DND-41 (cell line): ENCODE measurements around the gene POR.

Source experiments
- EZH2 ChIP-seq: IDR thresholded peaks from 3 replicates; pipeline ENCODE4 v1.6.1; 2012; ENCODE audit warnings: borderline replicate concordance, low read depth, mild to moderate bottlenecking, moderate library complexity, low read length, inconsistent platforms; ENCODE audit not compliant: severe bottlenecking
- TF ChIP-seq, protein P1 (sequence below): IDR thresholded peaks from 2 replicates; pipeline ENCODE4 v1.5.1; 2012; ENCODE audit warnings: borderline replicate concordance, low read length, moderate library complexity, mild to moderate bottlenecking; ENCODE audit not compliant: poor library complexity, severe bottlenecking; ENCODE audit errors: extremely low read depth

DNA sequence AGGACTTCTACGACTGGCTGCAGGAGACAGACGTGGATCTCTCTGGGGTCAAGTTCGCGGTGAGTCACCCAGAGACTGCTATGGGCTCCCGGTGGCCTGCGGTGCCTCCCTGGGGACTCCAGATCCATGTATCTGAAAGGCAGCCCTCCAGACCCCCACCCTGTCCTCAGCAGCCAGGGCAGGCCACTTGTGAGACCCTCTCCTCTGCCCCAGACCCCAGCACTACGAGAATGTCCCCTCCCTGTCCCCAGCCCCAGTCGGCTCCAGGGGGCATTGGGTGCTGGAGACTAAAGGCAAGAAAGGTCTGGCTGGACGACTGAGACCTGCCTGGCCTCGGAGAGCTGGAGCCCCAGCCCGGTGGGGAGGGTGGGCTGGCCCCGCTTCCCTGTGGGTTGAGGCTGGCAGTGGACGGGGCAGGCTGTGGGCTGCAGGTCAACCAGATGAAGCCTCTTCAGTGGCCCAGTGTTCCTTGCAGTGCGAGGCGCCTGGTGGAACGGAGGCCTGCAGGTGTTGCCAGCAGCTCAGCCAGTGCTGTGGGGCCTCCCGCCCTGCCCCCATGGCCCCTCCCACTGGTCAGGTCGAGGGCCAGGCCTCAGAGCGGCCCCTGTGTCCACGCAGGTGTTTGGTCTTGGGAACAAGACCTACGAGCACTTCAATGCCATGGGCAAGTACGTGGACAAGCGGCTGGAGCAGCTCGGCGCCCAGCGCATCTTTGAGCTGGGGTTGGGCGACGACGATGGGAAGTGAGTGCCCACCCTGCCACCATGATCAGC lies 65.7 kb downstream of the POR start:
- TF ChIP-seq, protein P1, sequence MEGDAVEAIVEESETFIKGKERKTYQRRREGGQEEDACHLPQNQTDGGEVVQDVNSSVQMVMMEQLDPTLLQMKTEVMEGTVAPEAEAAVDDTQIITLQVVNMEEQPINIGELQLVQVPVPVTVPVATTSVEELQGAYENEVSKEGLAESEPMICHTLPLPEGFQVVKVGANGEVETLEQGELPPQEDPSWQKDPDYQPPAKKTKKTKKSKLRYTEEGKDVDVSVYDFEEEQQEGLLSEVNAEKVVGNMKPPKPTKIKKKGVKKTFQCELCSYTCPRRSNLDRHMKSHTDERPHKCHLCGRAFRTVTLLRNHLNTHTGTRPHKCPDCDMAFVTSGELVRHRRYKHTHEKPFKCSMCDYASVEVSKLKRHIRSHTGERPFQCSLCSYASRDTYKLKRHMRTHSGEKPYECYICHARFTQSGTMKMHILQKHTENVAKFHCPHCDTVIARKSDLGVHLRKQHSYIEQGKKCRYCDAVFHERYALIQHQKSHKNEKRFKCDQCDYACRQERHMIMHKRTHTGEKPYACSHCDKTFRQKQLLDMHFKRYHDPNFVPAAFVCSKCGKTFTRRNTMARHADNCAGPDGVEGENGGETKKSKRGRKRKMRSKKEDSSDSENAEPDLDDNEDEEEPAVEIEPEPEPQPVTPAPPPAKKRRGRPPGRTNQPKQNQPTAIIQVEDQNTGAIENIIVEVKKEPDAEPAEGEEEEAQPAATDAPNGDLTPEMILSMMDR: no peak
- TF ChIP-seq EZH2: no peak
